ENCODE results near the gene FAM53C.

- no peak for TF ChIP-seq YY1 (IDR thresholded peaks at IDR 0.05; ENCODE audit: insufficient read depth, insufficient read length)
- no peak for TF ChIP-seq ZNF274 (IDR thresholded peaks at IDR 0.05; ENCODE audit: low read depth, low read length)
These were observed 22.3 kb upstream of the FAM53C start for GRCh38 chr5:138315751-138316278.

Measured in NT2/D1 (cell line).